Measurements from ENCODE around the gene GMCL2. TPM values are rescaled to one million over a fixed set of nuclear protein-coding genes. Genes with fewer than 3 reads are reported as not detected.
"Not testable (repeated sequence)": the region's sequence is repeated elsewhere in the genome, so short reads cannot be mapped to it uniquely, and the experiment has no call there.

Gene GMCL2
- total RNA-seq, 1 donor from 2014 or later = not detected

GRCh38 chr5:178205749-178206047, 18.5 kb upstream of the GMCL2 start:
- DNase-seq = no peak

- DNase-seq = no peak
Observed at GRCh38 chr5:178204935-178205748, 18.0 kb upstream of the GMCL2 start.

DNA sequence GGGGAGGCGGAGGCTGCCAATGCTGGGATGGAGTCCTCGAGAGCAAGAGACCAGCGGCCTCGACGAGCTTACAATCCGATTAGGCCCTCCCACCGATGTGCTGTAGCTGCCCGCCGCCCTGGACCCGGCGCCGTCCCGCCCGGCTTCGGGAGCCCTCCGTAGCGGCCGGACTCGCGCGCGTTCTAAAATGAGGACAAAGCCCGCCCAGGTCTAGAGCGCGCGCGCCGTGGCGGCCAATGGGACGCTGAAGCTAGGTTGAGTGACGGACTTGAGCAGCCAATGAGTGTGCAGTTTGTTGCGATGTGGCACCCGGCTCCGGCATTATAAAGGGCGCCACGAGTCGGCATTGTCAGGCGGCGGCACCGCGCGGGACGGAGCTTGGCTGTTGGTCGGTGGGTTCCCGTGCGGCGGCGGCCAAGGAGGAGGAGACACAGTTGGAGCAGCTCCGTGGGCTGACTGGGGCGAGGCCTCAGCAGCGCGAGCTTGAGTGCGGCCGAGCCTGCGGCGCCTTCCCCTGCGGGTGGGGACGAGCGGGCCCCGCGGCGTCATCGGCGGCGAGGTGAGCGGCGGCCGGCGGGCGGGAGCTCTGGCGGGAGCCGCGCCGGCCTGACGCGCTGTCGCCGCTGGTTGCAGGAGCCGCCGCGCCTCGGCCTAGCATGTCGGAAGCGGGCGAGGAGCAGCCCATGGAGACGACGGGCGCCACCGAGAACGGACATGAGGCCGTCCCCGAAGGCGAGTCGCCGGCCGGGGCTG, 17.2 kb upstream of the GMCL2 start, which contains the start of gene HNRNPAB:
HNRNPAB (plus strand) TSS at position 352 of the 753 bp plus-strand sequence; CDS start at position 657, 305 bp downstream.
- peak; percentile 96 for DNase-seq

DNA sequence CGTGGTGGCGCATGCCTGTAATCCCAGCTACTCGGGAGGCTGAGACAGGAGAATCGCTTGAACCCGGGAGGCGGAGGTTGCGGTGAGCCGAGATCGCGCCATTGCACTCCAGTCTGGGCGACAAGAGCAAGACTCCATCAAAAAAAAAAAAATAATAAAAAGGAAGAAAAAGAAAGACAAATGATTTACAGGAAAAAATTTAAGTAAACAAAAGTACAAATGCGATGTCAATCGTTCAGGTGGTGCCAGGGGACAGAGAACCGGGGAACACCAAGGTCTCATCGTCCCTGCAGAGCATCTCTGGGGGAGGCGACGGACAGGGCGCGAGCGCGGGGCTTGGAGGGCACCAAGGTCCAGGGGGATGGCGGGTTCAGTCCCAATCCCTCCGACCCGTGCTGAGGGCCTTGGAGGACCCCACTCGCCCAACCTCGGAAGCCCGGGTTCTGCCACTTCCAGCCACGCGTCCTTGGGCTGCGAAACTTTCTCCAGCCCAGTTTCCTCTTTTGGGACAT, 16.6 kb upstream of the GMCL2 start:
- no peak for DNase-seq

DNA sequence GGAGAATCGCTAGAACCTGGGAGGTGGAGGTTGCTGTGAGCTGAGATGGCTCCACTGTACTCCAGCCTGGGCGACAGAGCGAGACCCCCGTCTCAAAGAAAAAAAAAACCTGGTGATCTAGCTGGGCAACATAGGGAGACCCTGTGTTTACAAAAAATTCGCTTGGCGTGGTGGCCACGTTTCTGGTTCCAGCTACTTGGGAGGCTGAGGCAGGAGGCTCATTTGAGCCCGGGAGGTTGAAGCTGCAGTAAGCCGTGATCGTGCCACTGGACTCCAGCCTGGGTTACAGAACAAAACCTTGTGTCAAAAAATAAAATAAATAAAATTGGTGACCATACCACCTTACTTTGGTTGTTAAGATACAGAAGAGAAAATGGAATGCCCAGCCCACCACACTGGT, 15.4 kb upstream of the GMCL2 start:
- no peak for DNase-seq

GRCh38 chr5:178201927-178202235, 14.7 kb upstream of the GMCL2 start:
- no peak for DNase-seq

GRCh38 chr5:178201221-178201926, 14.2 kb upstream of the GMCL2 start:
- no peak for DNase-seq

- DNase-seq = peak; percentile 10
Observed at GRCh38 chr5:178199581-178200434, 12.6 kb upstream of the GMCL2 start.

DNA sequence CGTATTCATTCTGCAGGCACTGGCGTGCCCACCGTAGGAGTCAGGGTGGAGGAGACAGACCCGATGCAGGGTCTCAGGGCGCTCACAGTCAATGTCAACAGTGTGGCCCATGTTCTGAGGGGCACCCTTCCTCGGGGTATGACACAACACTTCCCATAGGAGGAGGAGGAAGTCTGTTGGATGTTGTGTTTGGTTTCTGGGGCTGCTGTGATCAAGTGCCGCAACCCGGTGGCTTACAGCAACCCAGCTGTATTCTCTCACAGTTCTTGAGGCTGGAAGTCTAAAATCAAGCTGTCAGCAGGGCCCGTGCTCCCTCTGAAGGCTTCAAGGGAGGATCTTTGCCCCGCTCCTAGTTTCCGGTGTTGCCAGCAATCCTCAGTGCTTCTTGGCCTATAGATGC, 11.5 kb upstream of the GMCL2 start:
- DNase-seq = no peak

- not testable (repeated sequence) for DNase-seq
Observed at GRCh38 chr5:178198151-178198550, 11.0 kb upstream of the GMCL2 start.

DNA sequence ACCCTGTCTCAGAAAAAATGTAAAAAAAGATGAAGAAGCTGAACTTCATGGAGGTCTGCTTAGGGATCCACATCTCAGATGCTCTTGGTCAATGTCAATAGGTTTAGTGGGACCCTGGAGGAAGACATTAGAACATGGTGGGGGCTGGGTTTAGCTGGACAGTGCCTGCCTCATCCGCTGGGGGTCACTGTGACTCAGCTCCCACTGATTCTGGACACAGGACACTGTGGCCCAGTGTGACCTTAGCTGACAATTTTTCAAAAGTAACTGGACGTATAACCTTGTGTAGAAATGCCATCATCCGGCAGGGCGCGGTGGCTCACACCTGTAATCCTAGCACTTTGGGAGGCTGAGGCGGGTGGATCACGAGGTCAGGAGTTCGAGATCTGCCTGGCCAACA, 9.8 kb upstream of the GMCL2 start:
- DNase-seq = no peak

GRCh38 chr5:178196281-178196812, 9.2 kb upstream of the GMCL2 start:
- DNase-seq = no peak

- no peak for DNase-seq
Observed at GRCh38 chr5:178194026-178194425, 6.9 kb upstream of the GMCL2 start.

GRCh38 chr5:178193251-178193809, 6.2 kb upstream of the GMCL2 start:
- no peak for DNase-seq

DNA sequence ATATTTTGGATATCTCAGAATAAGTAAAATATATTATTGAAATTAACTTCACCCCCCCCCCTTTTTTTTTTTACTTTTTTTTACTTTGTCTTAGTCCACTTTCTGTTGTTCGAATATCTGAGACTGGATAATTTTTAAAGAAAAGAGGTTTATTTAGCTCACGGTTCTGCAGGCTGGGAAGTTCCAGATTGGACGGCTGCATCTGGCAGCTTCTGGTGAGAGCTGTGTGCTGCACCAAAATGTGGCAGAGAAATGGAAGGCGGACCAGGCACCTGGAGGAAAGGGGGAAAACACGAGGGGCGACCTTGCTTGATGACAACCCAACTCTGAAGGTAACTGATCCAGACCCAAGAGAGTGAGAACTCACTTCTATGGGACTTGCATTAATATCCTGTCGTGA, 5.6 kb upstream of the GMCL2 start:
- no peak for DNase-seq

DNA sequence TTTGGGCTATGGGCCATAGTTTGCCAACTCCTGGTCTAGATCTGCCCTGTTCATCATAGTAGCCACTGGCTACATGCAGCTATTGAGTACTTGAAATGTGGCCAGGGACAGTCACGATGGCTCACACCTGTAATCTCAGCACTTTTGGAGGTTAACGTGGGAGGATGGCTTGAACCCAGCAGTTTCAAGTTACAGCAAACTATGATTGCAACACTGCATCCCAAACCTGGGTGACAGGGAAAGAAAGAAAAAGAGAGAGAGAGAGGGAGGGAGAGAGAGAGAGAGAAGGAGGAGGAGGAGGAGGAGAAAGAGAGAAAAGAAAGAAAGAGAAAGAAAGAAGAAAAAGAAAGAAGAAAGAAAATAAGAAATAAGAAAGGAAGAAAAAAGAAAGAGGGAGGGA, 5.1 kb upstream of the GMCL2 start:
- DNase-seq = no peak

- DNase-seq = no peak
Observed at GRCh38 chr5:178191661-178192060, 4.5 kb upstream of the GMCL2 start.

DNA sequence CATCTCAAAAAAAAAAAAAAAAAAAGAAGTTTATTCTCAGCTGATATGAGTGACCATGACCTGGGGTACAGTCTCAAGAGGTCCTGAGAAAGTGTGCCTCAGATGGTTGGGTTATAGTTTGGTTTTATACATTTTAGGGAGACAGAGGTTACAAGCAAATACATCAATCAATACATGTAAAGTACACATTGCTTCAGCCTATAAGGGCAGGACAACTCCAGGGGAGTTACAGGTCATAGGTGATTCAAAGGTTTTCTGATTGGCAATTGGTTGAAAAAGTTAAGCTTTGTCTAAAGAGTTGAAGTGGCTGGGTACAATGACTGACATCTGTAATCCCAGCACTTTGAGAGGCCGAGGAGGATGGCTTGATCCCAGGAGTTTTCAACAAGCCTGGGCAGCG, 2.3 kb upstream of the GMCL2 start:
- no peak for DNase-seq

- no peak for DNase-seq
Observed at GRCh38 chr5:178186427-178186826, 744 bp downstream of the GMCL2 start.

GRCh38 chr5:178182158-178182876, 4.9 kb downstream of the GMCL2 start:
- no peak for DNase-seq
